GM18870 (cell line): Measurements from ENCODE around the gene GGTA1.

ENCODE experiments used
- ATAC-seq: cut with Tn5 transposase; IDR thresholded peaks from one replicate; pipeline ENCODE4 v1.9.1; 2021; ENCODE audit warnings: moderate library complexity; ENCODE audit not compliant: unreplicated experiment

GGTA1 gene

GRCh38 chr9:121500165-121500478 lies 478 bp upstream of the GGTA1 start:
- no peak for ATAC-seq

DNA sequence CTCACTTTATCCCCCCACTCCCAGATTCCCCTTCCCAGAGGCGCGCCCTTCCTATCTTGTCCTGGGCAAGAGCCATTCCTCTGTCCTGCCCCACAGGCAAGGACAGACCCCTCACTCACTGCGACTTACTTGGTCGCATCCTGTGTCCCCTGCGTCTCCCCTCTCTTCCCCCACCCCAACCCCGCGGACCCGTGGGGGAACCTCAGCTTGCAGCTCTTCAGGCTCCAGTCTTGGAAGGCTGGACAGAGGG lies 542 bp downstream of the GGTA1 start:
- ATAC-seq: no peak

GRCh38 chr9:121498487-121499176 lies 1.0 kb downstream of the GGTA1 start:
- ATAC-seq: no peak

DNA sequence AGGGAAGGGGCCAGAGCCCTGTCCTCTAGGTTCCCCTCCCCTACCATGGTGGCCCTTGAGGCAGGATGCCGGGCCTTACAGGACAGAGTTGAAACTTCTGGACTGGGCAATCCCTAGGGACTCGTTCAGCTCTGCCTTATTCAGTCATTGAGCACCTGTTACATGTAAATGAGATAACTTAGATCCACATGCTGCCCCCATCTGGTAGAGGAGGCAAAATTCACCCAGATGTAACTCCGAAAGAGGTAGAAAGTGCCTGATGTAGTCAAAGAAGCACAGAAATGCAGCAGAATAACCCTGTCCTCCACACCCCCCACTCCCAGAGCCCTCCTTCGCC lies 1.5 kb downstream of the GGTA1 start:
- no peak for ATAC-seq

DNA sequence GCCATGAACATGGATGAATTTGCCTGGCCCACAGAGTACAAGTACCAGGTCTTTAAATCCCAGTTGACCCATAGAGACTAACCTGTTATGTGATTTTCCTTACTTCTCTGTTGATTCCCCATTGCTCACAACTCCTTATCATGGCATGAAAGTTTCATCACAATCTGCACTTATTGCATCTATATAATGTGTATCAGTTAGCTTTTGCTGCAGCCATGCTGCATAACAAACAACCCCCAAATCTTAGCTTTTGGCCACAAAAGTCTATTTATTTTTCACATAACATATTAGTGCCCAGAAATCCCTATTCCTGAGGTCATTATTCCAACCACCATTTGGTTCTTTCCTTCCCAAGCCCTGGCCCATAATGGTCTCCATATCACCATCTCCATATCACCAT lies 3.7 kb downstream of the GGTA1 start:
- no peak for ATAC-seq

GRCh38 chr9:121494192-121494591 lies 5.5 kb downstream of the GGTA1 start:
- ATAC-seq: no peak

GRCh38 chr9:121491111-121491510 lies 8.5 kb downstream of the GGTA1 start:
- ATAC-seq: no peak

GRCh38 chr9:121489344-121489743 lies 10.3 kb downstream of the GGTA1 start:
- no peak for ATAC-seq

- ATAC-seq: no peak
These were observed 13.6 kb downstream of the GGTA1 start for GRCh38 chr9:121486043-121486442.

- no peak for ATAC-seq
These were observed 14.0 kb downstream of the GGTA1 start for GRCh38 chr9:121485623-121486022.

GRCh38 chr9:121484651-121485446 lies 14.8 kb downstream of the GGTA1 start:
- no peak for ATAC-seq

- no peak for ATAC-seq
These were observed 16.1 kb downstream of the GGTA1 start for GRCh38 chr9:121483473-121484031.

DNA sequence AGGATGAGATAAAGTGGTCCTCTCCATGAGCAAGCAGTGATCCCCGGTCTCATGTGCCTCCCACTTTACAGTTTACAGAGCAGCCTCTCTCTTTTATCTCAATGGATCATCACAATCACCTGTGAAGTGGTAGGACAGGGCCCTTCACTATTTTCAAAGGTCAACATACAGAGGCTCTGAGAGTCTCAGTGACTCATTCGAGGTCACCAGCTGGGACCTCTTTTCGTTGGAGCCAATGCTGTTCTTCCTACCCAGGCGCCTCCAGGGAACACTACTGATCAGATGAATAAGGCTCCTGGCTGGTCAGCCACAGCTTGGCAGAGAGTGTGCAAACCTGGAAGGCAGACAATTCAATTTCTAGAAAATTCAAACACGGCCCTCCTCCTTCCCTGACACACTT lies 16.6 kb downstream of the GGTA1 start:
- ATAC-seq: no peak

DNA sequence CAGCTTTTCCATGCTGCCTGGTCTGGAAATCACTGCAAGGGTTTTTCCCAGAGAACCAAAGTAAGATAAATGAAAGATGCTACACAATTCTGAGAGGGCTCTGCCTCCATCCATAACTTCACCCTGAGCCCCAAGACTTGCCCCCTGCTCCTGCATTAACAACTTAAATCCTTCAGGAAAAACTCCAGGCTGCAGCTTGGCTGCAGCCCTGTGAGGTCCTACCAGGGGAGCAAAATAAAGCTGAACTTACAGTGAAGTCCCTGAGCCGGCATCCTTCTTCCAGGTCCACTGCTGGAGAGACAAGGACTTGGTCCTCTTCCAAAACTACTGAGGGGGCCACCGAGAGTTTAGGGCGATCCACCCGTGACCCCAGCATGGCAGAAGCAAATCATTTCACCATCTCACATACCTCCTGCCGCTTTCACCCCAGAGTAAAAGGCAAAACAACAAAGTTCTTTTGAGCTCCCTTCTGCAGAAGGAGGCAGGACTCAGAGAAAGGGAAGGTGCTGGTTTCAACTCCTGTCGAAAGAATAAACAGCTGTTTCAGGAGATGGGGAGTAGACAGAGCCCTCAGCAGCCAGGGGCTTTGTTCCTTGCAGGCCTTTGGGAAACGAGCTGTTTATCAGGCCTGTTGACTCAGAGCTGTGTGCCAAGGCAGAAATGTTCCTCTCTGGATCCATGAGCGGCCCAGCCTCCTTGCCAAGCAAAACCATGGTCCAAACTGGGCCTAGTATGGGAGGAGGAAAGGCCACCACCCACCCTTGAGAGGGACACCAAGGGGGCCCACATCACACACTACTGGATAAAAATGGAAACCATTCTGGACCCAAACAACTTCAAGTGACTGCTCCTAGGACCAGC lies 20.6 kb downstream of the GGTA1 start:
- no peak for ATAC-seq

DNA sequence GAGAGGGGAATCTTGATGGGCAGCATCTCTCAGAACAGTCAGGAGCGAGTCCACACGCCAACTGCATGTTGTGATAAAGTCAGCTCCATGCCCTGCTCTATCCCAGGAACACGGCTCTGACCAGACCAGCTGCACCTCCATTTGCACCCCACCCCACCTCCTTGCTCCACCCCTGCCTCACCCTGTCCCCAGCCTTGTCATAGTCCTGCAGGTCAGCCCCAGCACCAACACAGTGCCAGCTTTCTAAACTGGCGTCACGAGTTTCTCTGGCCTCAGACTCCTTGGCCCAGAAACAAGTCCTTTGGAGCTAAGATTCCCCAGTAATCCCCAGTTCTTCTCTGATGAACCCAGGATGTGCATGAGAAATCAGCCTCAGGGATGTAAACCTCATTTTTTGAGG lies 23.5 kb downstream of the GGTA1 start:
- ATAC-seq: no peak

GRCh38 chr9:121474231-121474947 lies 25.3 kb downstream of the GGTA1 start:
- no peak for ATAC-seq

- ATAC-seq: no peak
These were observed 26.4 kb downstream of the GGTA1 start for GRCh38 chr9:121473229-121473628.

- no peak for ATAC-seq
These were observed 27.2 kb downstream of the GGTA1 start for GRCh38 chr9:121472446-121472845.

- no peak for ATAC-seq
These were observed 33.5 kb downstream of the GGTA1 start for GRCh38 chr9:121466142-121466541.

DNA sequence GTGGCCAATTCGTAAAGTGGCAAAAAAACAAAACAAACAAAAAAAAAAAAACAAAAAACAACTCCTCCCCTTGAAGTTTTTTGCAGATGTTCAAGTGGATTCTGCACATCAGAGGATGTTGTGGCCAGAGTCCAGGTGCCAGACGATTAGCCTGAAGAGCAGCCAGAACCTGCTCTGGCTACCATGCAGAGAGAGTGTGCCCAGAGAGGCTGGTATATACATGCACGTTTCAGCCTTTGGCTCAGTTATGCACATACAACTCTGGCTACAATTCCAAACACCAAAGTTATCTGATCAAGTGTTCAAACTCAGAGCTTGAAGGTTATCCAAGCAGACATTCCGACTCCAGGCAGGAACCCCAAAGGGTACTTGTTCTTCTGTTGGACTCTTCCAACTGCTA lies 34.7 kb downstream of the GGTA1 start:
- ATAC-seq: no peak
